ENCODE results near the gene PPP1R3D.
"Not testable (repeated sequence)": the region's sequence is repeated elsewhere in the genome, so short reads cannot be mapped to it uniquely, and the experiment has no call there.

Gene PPP1R3D

DNA sequence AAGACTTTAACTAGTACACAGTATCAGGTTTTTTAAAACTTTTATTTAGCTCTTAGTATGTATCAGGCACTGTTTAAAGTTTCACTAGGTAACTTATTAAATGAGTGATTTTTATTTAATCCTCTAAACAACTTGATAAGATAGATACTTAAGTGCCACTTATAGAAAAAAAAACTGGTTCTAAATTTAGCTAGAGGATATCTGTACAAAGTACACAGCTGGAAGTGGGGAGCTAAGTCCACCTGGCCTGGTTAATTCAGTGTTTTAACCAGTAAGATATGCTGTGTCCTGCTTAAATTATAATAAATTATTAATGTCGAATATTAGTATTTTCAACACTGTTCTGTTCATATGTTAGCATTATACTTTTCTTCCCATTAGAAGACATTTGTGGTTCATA is 44.2 kb downstream of the PPP1R3D start:
- Histone ChIP-seq H3K4me1 (ENCODE audit: control insufficient read depth, insufficient read depth, low read length) (no peaks in the 10 kb centered on the region), H3K36me3 (ENCODE audit: control insufficient read depth, insufficient read depth, low read length) (no peaks in the 10 kb centered on the region), H3K4me3 (ENCODE audit: low read length) (no peak overlapping the region), H3K27me3 (ENCODE audit: control insufficient read depth, insufficient read depth, low read length) (no peaks in the 10 kb centered on the region), H3K9ac (ENCODE audit: low read length) (no peak overlapping the region), H3K9me3 (ENCODE audit: control insufficient read depth, low read length) (no peaks in the 10 kb centered on the region)

DNA sequence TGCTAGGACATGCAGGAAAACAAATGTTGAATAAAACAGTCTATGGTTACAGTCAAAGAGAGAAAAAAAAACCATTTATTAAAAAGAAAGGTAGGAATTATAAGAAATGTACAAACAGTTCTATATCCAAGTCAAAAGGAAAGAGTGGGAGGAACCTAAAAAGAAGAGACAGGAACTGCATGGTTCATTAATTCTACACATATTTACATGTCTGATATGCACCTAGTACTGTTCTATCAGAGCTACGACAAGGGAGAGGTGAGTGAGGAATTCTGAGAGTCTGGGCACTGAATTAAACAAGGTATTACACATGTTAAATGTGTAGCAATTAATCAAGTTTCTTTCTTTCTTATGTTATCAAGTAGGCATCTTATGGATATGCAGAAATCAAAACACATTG is 48.5 kb downstream of the PPP1R3D start:
- Histone ChIP-seq H3K9me3 (ENCODE audit: control insufficient read depth, low read length) (no peaks in the 10 kb centered on the region), H3K4me3 (ENCODE audit: low read length) (no peak overlapping the region), H3K4me1 (ENCODE audit: control insufficient read depth, insufficient read depth, low read length) (no peaks in the 10 kb centered on the region)

GRCh38 chr20:59890035-59890434 is 50.1 kb downstream of the PPP1R3D start:
- H3K36me3 ChIP-seq (ENCODE audit: control insufficient read depth, insufficient read depth, low read length); H3K4me1 ChIP-seq (ENCODE audit: control insufficient read depth, insufficient read depth, low read length); H3K9ac ChIP-seq (ENCODE audit: low read length); H3K27me3 ChIP-seq (ENCODE audit: control insufficient read depth, insufficient read depth, low read length); H3K9me3 ChIP-seq (ENCODE audit: control insufficient read depth, low read length); H3K4me3 ChIP-seq (ENCODE audit: low read length): not testable (repeated sequence)

More for the DNA sequence above, 48.5 kb downstream of the PPP1R3D start:
- Histone ChIP-seq H3K9ac (ENCODE audit: low read length) (no peak overlapping the region), H3K27me3 (ENCODE audit: control insufficient read depth, insufficient read depth, low read length) (no peaks in the 10 kb centered on the region), H3K36me3 (ENCODE audit: control insufficient read depth, insufficient read depth, low read length) (no peaks in the 10 kb centered on the region)

DNA sequence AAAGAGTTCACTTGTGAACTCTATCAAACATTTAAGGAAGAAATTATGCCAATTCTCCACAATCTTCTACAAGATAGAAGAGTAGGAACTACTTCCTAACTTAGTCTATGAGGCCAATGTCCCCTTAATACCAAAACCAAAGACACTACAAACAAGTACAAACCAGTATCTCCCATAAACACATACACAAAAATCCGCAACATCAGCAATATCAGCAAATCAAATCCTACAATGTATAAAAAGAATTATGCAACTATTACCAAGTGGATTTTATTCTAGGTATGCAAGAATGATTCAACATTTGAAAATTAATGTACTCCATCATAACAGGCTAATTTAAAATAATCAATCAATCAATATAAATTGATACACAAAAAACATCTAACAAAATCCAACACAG is 52.1 kb downstream of the PPP1R3D start:
- H3K4me3 ChIP-seq (ENCODE audit: low read length) = no peak overlapping the region
- no peak overlapping the region for H3K9ac ChIP-seq (ENCODE audit: low read length)
- H3K36me3 ChIP-seq (ENCODE audit: control insufficient read depth, insufficient read depth, low read length) = no peaks in the 10 kb centered on the region
- H3K27me3 ChIP-seq (ENCODE audit: control insufficient read depth, insufficient read depth, low read length) = no peaks in the 10 kb centered on the region
- H3K9me3 ChIP-seq (ENCODE audit: control insufficient read depth, low read length) = no peaks in the 10 kb centered on the region
- H3K4me1 ChIP-seq (ENCODE audit: control insufficient read depth, insufficient read depth, low read length) = no peaks in the 10 kb centered on the region

All from mucosa of stomach (tissue), 1 donor.